ENCODE results near the gene KCNQ2.
A peak's percentile ranks its signal among the peaks of the same experiment; 100 is the strongest.

The KCNQ2 gene

DNA sequence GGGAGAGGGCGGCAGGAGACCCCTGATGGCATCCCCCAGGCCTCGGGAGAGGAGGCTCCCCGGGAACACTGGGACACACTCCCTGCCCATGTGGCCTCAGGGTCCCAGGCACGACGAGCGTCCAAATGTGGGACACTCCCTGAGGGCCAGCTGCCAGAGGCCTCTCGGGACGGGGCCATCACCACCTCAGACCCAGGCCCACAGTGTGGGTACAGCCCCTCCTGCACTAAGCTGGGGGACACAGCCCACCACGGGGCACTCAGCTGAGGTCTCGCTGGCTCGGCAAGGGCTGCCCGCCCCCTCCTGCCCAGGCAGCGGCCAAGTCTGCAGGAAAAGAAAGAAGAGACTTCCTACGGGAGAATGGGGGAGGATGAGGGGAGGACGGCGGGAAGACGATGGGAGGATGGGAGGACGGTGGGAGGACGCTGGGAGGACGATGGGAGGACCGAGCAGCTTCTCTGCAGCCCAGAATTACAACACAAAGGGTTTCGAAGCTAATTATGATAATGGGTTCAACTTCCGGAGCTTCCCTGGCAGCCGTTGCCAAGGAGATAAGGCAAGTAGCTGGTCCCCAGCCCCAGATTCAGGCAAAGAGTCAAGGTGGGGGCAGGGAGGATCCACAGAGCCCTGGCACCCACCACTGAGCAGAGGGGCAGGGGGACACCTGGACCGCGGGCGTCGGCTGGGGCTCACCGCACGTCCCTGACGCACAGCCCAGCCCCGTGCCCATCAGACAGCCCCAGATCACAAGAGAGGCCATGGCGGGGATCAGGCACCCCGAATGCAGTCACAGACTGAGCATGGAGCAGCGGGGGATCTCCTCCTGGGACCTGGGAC, 17.5 kb downstream of the KCNQ2 start:
- no peak for DNase-seq (ENCODE audit: low read depth in 2 of 2)

DNA sequence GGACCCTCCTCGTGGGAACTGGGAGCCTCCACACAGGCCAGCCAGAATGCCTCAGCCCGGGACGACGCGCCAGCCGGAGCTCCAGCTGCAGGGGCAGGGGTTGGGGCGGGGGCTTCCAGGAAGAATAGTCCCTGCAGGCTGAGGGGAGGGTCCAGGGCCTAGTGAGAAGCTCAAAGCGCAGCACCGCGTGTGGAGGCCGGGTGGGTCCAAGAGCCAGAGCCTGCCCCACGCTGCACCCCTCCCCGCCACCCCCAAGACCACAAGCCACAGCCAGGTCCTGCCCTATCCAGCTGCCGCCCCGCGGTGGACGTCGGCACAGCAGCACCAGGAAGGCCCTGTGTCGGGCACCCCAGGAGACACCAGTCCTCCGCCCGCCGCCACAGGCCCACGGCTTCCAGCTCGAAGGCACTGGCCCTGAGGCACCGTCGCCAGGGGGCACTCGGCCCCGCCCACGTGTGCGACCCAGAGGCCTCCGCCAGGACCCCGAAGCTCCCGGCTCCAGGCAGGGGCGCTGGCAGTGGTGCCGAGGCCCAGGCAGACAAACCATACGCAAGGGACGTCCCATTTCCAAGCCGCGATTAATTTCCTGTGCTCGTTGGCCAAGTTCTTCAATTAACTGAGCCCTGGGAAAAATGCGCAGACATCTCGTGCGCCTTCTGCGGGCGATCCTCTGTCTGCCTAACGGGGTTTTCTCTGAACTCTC, 19.5 kb downstream of the KCNQ2 start:
- DNase-seq (ENCODE audit: low read depth in 2 of 2), result no peak

DNA sequence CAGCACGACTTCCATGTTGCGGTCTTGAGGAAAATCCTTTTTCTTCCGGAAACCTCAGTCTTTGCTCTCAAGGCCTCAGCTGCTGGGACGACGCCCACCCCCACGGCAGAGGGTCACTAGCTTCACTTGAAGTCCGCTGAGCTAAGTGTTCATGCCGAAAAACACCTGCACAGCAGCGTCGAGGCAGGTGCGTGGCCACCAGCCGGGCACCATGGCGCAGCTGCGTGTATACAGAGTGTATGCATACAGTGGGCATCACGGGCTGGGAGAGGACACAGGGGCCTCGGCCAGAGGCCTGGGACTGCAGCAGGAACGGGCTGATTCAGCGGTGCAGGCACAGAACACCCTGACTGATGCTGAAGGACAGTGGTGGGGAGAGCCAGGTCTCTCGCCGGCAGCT, 20.1 kb downstream of the KCNQ2 start:
- DNase-seq (ENCODE audit: low read depth in 2 of 2), result no peak

GRCh38 chr20:63451821-63452220, 20.6 kb downstream of the KCNQ2 start:
- no peak for DNase-seq (ENCODE audit: low read depth in 2 of 2)

- no peak for DNase-seq (ENCODE audit: low read depth in 2 of 2)
These were observed 22.4 kb downstream of the KCNQ2 start for GRCh38 chr20:63449796-63450730.

- DNase-seq (ENCODE audit: low read depth in 2 of 2), result no peak
These were observed 23.4 kb downstream of the KCNQ2 start for GRCh38 chr20:63449025-63449424.

DNA sequence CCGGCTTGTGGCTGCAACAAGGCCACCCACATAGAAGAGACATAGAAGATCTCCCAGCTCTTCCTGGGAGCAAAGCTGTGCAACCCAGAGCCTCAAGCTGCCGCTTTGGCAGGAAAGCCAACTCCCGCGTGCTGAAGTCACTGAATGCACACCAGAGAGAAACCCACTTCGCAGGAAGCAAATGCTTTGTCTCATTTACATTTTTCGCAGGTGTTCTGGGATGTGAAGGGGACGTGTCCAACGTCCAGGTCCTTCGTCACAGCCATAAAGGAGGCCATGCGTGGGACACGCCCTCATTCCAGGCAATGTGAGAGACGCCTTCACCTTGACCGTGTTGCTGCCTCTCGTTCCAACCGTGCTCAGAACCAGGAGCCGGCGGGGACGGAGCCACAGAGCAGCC, 24.4 kb downstream of the KCNQ2 start:
- no peak for DNase-seq (ENCODE audit: low read depth in 2 of 2)

GRCh38 chr20:63447320-63447719, 25.1 kb downstream of the KCNQ2 start:
- DNase-seq (ENCODE audit: low read depth in 2 of 2), result no peak

DNA sequence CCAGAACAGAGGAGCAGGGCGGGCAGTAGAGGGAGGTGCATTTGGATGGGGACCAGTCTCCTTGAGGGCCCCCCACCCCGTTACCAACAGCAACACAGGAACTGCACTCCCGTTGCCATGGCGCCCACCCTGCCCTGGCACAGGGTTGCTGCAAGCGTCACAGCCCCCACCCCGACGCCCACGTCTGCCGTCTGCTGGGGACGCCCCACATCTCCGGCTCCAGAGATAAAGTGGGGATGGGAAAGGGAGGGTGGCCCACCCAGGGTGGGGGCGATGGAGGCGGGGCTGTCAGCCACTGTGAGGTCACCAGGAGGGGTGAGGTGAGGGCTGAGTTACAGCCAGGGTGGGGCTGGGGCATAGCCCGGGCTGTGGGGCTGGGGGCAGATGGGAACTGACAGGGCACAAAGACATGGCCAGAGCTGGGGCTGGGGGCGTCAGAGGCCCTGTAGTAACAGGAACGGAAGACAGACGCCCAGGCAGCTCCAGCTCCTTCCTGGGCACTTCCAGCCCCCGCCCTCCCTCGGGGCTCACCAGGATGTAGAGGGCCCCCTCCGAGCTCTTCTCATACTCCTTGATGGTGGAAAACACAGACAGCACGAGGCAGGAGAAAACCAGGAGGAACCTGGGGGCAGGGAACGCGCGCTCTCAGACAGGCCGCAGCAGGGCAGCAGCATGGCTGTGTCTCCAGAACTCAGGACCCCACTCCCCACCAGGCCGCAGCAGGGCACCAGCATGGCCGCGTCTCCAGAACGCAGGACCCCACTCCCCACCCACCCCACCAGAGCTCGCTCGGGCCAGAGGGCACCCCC, 26.0 kb downstream of the KCNQ2 start:
- DNase-seq (ENCODE audit: low read depth in 2 of 2), result no peak

- DNase-seq (ENCODE audit: low read depth in 2 of 2), result no peak
These were observed 27.2 kb downstream of the KCNQ2 start for GRCh38 chr20:63445075-63445734.

GRCh38 chr20:63444548-63444947, 27.9 kb downstream of the KCNQ2 start:
- no peak for DNase-seq (ENCODE audit: low read depth in 2 of 2)

DNA sequence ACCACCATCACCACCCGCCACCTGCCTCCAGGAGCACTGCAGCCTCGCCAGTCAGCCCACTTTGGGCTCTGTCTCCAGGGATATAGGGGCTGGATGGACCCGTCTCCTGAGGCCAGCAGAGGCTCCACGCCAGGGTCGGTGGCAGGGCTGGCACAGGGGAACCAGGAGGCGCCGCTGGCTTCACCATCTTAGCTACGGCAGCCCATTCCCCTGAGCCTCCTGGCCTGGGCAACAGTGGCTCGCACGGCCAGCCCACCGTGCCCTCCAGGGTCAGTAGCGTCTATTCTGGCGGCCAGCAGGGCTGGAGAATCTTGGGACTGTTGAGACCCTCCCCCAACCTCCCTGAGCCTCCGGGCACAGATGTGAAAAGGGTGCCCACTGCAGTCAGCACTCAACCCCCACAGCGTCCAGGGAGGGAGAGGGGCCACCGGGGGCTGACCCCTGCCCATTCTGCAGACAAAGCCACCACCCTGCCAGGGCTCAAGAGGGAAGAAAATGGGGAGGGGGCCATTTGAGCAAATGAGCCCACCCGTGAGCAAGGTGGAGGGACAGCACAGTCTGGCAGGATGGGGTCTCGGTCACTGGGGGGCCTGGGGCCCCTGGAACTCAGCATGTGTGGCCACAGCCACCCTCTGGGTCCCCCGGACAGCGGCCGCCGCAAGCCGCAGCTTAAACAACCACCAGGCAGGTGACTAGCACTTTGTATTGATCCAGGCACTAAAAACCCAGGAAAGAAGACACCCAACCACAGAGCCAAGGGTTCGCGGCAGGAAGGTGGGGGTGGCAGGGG, 28.7 kb downstream of the KCNQ2 start:
- DNase-seq (ENCODE audit: low read depth in 2 of 2), result no peak

- peak; percentile 46 to 53 for DNase-seq (ENCODE audit: low read depth in 2 of 2)
These were observed 30.4 kb downstream of the KCNQ2 start for GRCh38 chr20:63442100-63442493.

DNA sequence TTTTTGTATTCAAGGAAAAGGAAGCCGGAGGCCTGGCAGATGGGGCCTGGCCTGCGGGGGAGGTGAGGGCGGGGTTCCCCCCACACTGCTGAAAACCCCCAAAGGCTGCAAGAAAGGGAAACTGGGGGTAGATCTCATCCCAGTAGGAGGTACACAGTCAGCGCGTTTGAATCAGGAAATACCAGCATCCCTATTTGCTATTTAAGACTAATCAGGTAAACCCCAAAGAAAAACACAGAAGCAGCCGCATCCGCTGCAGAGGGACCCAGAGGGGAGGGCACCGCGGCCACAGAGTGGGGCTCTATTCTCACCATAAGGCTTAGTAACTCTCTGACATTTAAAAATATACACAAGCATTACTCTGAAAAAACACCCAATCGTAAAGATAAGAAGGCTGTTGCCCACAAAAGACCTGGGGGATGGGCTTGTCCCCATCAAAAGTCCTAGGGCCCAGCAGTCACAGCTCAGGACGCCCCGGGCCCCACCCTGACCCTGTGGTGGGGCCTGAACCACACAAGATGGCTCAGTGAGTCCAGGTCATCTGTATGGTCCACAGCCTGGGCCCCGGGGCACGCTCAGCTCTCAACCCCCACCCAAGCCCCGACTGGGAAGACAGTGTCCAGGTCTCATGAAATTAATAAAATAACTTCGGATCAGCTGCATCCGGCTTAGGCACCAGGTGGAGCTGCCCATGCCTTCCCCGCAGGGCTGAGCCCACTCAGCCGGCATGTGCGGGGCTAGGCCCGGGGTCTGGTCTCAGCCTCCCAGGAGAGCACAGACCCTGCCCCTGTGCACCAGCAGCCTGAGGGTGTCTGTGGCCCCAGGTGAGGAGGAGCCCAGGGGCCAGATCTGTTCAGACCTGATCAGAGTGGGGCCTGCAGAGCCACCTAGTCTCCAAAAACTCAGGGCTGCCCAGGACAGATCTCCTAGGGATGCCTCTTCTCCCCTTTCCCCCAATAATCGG, 31.0 kb downstream of the KCNQ2 start:
- DNase-seq (ENCODE audit: low read depth in 2 of 2), result no peak

DNA sequence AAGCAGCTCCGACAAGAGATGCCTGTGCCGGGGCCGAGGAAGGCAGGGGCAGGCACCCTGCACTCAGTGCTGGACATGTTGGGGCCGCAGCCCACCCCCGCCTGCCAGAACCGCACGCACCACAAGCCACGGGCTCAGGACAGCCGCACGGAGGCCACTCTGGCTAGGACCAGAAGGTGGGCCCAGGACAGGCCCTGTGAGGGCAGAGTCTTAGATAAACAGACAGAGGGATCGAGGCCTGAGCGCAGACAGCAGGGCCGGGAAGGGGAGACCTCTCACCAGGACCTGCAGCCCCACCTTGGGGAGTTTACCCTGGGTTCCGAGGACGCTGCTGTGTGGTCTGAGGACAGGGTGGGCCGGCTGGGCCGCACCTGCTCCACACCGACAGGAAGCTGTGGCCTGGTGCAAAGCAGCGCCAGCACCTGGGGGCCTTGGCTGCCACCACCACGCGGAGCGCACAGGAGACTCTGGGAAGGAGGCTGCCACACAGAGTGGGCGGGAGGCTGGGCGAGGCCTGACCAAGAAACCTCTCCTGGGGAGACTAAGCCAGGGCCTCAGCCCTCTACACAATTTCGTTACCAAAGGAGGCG, 32.0 kb downstream of the KCNQ2 start:
- no peak for DNase-seq (ENCODE audit: low read depth in 2 of 2)

- DNase-seq (ENCODE audit: low read depth in 2 of 2), result no peak
These were observed 32.6 kb downstream of the KCNQ2 start for GRCh38 chr20:63439866-63440265.

- DNase-seq (ENCODE audit: low read depth in 2 of 2), result no peak
These were observed 34.3 kb downstream of the KCNQ2 start for GRCh38 chr20:63438121-63438520.

GRCh38 chr20:63435552-63435951, 36.9 kb downstream of the KCNQ2 start:
- no peak for DNase-seq (ENCODE audit: low read depth in 2 of 2)

Data from stimulated activated CD4-positive, alpha-beta T cell treated with anti-CD3 and anti-CD28 coated beads, Interleukin-1b, Interleukin-23, amount 100 ng/mL, for 4 hours (primary cell).